GM18507 (cell line): ENCODE results near the gene ANO9.
"Not testable (repeated sequence)": the region's sequence is repeated elsewhere in the genome, so short reads cannot be mapped to it uniquely, and the experiment has no call there.

ENCODE experiments used
- DNase-seq: peaks from one replicate; pipeline ENCODE4 v3.0.0; 2011; ENCODE audit warnings: low read depth; ENCODE audit not compliant: insufficient read length; ENCODE audit errors: extremely low spot score
- FAIRE-seq: peaks from 2 replicates; lab custom pipeline; 2011; peaks lifted over from hg19 to GRCh38; lab: Jason Lieb, UNC

Gene ANO9

DNA sequence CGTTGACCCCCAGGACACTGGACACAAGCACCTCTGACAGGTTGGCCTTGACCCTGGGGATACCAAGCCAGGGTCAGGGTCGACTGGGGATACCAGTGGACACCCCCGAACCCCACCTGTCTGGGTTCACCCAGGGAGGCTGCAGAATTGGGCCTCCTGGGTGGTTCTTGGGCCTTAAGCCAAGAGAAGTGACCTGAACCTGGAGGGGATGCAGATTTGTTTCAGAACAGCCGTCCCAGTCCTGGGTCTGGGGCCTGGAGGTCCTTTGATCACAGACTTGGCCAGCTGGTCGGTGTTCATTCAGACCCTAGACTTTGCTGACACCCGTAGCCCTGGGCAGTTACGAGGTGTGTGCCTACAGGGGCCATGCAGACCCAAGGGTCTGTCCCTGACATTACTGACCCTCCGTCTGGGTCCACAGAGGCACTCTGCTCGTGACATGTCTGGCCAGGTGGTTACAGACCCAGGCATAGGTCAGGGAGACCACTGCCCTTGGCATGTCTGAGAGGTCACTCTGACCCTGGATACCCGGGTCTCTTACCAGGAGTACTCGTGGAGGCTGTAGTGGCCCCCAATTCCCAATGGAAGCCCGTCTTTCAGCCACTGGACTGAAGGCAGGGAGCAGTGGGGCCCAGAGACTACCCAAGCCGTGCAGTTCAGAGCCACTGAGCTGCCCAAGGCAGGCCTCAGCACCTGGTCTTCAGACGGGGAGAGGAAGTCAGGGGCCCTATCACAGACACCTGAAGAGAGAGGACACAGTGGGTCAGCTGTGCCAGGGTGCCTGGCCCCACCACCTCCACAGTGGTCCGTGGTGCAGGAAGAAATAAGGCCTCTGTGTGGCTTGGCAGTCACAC, 33.4 kb downstream of the ANO9 start:
- DNase-seq (no peak), FAIRE-seq (no peak)

DNA sequence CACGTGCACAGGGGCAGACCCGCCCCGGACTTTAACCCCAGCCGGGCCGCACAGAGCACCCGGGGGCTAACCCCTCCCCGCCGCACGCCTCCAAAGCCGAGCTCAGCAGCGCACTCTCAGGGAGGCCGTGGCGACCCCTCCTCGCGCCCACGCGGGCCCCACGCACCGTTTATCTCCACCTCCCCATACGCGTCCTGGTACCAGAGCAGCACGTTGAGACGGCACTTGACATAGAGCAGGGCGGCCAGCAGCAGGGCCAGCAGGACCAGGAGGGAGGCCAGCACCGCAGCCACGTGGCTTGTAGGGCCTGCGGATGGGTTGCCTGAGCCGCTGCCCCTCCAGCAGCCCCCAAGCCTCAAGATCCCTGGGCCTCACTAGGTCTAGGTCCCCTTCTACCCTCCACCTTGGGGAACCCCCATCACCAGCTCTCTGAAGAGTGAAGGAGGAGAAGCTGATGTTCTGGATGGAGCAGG, 34.1 kb downstream of the ANO9 start:
- DNase-seq (no peak), FAIRE-seq (no peak)

DNA sequence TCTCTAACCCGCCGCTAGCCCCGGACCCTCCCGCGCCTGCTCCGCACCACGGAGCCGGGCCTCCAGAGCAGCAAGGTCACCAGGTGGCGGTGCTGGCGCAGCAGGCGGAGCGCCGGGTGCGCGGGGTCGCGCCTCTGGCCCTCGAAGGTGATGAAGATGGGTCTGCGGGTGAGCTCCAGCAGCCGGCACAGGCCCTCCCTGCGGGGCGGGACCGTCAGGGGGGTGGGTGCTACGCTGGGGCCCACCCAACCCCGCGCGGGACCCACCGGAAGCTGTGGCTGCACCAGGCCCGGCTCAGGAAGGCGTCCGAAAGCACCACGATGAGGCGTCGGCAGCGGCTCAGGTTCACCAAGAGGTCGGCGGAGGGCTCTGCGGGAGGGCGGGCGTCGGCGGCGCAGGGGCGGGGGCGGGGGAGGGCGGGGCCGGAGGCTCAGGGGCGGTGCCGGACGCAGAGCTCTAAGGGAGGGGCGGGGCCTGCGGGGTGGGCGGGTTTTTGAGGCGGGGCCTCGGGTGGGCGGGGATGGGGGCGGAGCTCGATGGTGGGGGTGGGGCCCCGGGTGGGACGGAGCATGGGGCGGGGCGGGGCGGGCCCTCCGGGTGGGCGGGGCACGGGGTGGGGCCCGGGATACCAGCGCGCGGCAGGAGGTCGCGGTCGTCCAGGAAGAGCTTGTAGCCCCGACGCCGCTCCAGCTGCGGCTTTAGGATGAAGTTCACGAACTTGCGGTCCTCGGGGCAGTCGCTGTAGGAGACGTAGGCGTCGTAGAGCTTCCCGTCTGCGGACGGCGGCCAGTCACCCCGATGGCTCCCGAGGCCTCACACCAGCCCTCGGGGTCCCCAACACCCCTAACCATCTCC, 34.8 kb downstream of the ANO9 start:
- DNase-seq, result peak; percentile 80
- peak; percentile 81 for FAIRE-seq

DNA sequence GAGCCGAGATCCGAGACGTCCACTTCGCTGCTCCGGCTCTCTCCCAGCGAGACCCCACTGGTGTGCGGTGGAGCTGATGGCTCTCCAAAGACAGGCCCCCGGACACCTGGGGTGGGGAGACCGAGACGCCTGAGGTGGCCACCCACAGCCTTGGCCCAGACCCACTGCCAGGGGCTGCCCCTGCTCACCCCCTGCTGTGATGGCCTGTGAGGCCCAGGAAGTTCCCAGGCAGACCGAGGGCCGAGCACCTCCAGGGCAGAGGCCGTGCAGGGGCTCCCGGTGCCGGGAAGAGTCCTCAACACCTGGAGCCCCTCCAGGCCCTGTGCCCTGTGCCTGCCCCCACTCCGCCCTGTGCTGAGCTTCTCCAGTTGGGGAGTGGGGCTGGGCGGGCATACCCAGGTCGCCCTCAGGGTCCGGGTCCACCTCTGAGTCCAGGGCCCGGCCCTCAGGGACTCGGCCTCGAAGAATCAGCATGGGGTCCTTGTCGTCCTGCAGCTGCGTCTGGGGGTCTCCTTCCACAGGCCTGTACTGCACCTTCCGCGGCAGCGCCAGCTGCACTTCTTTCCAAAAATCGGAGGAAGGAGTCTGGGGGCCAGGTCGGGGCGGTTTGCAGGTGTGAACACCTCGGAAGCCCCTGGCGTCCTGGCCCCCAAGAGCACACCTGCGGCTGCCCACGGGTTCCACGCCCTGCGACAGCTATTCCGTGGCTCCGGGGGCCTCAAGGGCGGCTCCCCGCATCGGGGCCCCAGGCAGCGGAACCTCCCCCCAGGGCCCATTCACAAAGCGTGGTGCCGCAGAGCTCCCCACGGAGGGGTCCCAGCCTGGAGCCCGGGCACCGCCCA, 35.6 kb downstream of the ANO9 start:
- DNase-seq (no peak), FAIRE-seq (no peak)

DNA sequence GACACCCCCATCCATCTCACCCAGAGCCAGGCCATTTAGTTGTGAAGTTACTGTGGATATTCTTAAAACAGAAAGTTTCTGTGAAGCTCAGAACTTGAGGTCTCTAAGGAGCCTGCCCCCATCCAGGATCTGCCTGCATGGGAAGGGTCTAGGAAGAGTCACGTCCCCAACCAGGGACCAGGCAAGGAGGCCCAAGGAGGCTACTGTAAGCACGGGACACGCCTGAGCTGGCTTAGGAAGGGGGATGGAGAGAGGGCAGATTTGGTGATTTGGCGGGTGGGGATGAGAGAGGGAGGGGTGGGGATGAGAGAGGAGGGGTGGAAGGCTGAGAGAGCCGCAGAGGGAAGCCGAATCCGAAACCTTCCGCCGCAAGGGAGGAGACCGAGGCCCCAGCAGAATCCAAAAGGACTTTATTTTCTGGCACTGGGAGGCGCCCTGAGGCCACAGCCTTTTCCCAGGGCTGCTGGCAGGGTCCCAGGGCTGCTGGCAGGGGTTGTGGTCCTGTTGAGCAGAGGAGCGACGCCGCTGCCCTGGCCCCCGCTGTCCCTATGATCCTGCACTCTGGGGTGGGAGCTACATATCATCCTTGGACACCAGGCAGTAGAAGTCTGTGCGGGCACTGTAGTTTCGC, 36.4 kb downstream of the ANO9 start:
- DNase-seq (no peak), FAIRE-seq (no peak)

DNA sequence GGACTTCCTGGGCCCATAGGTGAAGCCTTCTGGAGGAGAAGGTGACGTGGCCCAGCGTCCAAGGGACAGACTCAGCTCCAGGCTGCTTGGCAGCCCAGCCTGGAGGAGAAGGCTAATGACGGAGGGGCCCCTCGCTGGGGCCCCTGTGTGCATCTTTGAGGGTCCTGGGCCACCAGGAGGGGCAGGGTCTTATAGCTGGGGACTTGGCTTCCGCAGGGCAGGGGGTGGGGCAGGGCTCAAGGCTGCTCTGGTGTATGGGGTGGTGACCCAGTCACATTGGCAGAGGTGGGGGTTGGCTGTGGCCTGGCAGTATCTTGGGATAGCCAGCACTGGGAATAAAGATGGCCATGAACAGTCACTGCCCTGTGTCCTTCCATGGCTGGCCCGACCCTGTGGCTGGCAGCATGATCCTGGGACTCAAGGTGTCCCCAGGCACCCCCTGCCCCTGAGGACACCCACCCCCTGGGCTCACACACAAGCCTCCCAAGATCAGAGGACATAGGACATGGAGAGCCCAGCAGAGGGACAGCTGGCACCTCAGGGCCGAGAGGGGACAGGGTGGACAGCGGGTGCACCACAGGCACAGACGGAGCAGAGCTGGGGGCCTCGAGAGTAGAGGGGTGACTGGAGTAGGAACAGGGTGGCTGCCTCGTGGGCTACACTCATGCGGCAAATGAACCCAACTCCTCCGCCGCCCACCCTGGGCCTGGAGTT, 37.1 kb downstream of the ANO9 start:
- FAIRE-seq (no peak), DNase-seq (no peak)

DNA sequence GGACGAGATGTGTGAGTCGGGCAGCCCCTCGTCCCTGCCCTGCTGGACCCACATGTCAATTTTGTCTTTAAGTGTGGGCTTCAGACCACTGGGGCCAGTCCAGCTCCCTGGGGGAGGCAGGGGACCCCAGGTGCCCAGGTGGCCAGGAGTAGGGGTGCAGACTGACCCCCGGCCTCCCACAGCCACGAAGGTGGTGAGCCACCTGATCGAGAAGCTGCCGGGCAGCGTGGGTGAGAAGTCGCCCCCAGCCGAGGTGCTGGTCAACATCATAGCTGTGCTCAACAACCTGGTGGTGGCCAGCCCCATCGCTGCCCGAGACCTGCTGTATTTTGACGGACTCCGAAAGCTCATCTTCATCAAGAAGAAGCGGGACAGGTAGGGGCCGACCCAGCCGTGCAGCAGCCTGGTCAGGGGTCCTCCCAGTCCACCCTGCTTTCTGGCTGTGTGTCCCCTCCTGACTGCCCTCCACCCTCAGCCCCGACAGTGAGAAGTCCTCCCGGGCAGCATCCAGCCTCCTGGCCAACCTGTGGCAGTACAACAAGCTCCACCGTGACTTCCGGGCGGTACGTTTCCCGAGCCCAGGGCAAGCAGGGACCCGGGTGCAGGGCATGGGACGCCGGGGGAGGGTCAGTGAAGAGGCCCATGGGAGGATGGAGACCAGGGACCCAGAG, 37.9 kb downstream of the ANO9 start:
- DNase-seq, result no peak
- no peak for FAIRE-seq

DNA sequence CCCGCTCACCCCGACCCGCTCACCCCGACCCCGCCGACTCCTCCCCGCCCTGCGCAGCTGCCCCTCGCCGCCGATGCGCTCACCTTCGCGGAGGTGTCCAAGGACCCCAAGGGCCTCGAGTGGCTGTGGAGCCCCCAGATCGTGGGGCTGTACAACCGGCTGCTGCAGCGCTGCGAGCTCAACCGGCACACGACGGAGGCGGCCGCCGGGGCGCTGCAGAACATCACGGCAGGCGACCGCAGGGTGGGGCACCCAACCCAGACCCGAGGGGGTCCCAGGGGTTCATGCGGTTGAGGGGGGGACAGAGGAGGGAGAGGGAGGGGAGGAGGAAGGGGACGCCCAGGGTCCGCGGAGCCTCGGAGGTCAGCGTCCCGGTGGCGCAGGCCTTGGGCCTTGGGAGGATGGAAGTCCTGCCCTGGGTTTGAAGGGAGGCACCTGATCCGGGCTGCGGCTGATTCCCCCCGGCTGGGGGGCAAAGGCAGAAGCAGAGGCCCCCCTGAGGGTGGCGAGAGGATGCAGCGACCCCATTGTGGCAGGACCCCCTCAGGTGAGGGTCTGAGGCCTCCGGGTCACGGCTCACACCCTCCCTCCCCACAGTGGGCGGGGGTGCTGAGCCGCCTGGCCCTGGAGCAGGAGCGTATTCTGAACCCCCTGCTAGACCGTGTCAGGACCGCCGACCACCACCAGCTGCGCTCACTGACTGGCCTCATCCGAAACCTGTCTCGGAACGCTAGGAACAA, 38.6 kb downstream of the ANO9 start:
- DNase-seq (no peak), FAIRE-seq (no peak)

DNA sequence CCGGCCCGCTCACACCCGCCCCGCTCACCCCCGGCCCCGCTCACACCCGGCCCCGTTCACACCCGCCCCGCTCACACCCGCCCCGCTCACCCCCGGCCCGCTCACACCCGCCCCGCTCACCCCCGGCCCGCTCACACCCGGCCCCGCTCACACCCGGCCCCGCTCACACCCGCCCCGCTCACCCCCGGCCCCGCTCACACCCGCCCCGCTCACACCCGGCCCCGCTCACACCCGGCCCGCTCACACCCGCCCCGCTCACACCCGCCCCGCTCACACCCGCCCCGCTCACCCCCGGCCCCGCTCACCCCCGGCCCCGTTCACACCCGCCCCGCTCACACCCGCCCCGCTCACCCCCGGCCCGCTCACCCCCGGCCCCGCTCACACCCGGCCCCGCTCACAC, 40.6 kb downstream of the ANO9 start:
- DNase-seq, FAIRE-seq: not testable (repeated sequence)

DNA sequence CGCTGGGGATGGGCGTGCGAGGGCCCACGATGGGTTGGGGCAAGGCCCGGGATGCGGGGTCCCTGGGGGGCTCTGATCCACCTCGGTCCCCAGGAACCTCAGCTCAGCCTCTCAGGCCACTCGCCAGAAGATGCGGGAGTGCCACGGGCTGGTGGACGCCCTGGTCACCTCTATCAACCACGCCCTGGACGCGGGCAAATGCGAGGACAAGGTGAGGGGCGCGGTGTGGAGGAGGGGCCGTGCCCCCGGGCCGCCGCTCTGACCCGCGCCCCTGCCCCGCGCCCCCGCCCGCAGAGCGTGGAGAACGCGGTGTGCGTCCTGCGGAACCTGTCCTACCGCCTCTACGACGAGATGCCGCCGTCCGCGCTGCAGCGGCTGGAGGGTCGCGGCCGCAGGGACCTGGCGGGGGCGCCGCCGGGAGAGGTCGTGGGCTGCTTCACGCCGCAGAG, 41.5 kb downstream of the ANO9 start:
- no peak for FAIRE-seq
- DNase-seq, result no peak

DNA sequence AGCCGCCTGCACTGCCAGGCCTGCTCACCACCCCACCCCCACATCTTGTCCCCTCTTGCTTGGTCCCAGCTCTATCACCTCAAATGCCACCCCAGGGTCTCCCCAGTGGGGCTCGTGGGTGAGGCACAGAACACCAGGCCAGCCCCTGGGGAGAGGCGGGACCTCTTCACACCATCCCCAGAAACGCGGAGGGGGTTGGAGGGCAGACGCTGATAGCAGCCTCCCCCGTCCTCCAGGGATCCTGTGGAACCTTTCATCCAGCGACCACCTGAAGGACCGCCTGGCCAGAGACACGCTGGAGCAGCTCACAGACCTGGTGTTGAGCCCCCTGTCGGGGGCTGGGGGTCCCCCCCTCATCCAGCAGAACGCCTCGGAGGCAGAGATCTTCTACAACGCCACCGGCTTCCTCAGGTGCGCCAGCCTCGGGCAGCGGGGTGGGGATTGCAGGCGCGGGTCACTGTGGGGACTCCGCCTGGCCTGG, 42.0 kb downstream of the ANO9 start:
- no peak for FAIRE-seq
- DNase-seq, result no peak

DNA sequence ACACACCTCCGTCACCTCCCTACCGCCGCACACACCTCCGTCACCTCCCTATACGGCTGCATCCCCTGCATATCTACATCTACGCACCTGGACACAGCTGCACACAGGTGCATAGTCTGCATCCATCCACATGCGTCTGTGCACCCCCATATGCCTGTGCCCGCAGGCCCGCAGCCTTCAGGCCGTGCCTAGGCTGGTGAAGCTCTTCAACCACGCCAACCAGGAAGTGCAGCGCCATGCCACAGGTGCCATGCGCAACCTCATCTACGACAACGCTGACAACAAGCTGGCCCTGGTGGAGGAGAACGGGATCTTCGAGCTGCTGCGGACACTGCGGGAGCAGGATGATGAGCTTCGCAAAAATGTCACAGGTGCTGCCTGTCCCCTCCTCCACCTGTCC, 43.0 kb downstream of the ANO9 start:
- FAIRE-seq, result no peak
- no peak for DNase-seq

DNA sequence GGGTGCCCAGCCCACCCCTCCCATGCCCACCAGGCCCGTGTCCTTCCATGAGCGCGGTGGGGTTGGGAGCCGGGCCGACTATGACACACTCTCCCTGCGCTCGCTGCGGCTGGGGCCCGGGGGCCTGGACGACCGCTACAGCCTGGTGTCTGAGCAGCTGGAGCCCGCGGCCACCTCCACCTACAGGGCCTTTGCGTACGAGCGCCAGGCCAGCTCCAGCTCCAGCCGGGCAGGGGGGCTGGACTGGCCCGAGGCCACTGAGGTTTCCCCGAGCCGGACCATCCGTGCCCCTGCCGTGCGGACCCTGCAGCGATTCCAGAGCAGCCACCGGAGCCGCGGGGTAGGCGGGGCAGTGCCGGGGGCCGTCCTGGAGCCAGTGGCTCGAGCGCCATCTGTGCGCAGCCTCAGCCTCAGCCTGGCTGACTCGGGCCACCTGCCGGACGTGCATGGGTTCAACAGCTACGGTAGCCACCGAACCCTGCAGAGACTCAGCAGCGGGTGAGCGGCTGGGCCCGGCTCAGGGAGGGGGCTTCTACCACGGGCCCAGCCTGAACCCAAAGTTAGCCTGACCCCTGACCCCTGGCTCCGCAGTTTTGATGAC, 44.8 kb downstream of the ANO9 start:
- FAIRE-seq (no peak), DNase-seq (no peak)

DNA sequence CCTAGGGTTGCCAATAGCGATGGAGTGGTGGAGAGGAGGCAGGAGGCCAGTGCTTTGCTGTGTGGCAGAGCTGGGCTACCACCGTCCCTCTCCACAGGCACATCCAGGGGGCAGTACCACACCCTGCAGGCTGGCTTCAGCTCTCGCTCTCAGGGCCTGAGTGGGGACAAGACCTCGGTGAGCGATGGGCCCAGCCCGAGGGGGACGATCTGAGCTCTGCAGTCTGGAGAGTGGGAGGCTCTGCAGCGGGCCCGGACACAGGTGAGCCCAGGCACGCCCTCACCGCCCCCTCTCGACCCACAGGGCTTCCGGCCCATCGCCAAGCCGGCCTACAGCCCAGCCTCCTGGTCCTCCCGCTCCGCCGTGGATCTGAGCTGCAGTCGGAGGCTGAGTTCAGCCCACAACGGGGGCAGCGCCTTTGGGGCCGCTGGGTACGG, 45.3 kb downstream of the ANO9 start:
- DNase-seq (no peak), FAIRE-seq (no peak)

DNA sequence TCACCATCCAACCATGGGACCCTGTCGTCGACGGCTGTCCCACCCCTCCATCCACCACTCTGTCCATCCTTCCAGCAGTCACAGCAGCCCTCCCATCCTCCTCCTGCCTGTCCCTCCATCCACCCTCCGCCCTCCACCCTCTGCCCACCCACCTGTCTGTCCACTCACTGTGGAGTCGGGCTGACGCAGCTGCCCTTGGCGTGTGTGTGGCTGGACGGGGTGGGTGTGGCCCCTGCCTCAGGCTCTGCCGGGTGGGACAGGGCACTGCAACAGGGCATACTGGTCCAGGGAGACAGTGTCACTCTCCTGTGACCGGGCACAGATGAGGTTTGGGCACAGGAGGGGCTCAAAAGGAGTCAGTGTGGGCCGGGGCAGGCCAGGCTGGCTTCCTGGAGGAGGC, 45.9 kb downstream of the ANO9 start:
- FAIRE-seq (no peak), DNase-seq (no peak)

DNA sequence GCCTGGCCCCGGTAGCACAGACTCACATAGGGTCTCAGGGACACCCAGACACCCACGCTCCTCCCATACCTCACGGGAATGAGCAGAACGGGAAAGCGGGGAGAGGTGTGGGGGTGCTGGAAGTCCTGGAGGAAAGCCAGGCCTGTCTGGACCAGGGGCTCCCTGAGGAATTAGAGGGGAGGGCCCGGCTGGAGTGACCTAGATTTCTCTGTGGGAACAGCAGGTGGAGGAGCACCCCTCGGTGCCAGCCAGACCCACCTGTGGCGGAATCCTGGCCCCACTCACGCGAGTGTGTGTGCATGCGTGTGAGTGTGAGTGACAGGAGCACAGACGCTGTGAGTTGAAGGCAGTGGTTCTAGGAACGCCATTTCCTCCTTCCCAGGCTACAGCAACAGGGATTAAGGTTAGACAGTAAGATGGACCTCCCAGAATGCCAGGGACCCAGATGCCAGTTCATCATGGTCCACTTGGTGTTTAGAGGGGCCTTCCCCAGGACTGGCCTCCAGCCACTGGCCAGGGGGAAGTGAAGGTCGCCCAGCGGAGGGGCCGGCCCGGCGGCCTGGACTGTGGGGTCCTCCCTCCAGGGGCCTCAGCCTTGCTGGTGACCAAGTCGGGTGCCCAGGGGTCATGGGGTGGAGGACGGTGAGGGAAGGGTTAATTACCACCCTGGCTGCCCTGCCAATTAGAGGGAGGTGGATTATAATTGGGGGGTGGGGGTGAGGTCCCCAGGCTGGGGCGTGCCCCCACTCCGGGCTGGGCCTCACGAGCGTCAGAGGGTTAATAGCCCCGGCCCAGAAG, 46.8 kb downstream of the ANO9 start:
- FAIRE-seq (no peak), DNase-seq (no peak)
